HG03469 (cell line): ENCODE measurements around the gene KCTD13.
"Not testable (repeated sequence)": the region's sequence is repeated elsewhere in the genome, so short reads cannot be mapped to it uniquely, and the experiment has no call there.

Experiments
- ATAC-seq: cut with Tn5 transposase; IDR thresholded peaks from one replicate; pipeline ENCODE4 v1.9.1; 2021; ENCODE audit warnings: mild to moderate bottlenecking, moderate library complexity, moderate number of reproducible peaks; ENCODE audit not compliant: unreplicated experiment

Gene KCTD13

GRCh38 chr16:29925781-29926710 is at the start of gene KCTD13:
TSS of gene KCTD13 (minus strand) at chr16:29926226. CDS start at chr16:29926033, 193 bp downstream.
- peak; percentile 54 for ATAC-seq

- no peak for ATAC-seq
Observed at GRCh38 chr16:29975134-29975538, 49.1 kb upstream of the KCTD13 start.

GRCh38 chr16:29974291-29975133 is 48.5 kb upstream of the KCTD13 start:
- no peak for ATAC-seq

GRCh38 chr16:29973384-29974246 is 47.6 kb upstream of the KCTD13 start, which contains the start of gene TAOK2:
TSS of gene TAOK2 (plus strand) at chr16:29973868. CDS start at chr16:29977773, 3,905 bp downstream.
- peak; percentile 67 for ATAC-seq

GRCh38 chr16:29972992-29973383 is 47.0 kb upstream of the KCTD13 start:
- no peak for ATAC-seq

GRCh38 chr16:29972500-29972899 is 46.5 kb upstream of the KCTD13 start:
- ATAC-seq, result no peak

GRCh38 chr16:29971304-29971703 is 45.3 kb upstream of the KCTD13 start:
- ATAC-seq, result no peak

- no peak for ATAC-seq
Observed at GRCh38 chr16:29968205-29968604, 42.2 kb upstream of the KCTD13 start.

- ATAC-seq, result no peak
Observed at GRCh38 chr16:29963021-29963743, 37.2 kb upstream of the KCTD13 start.

- ATAC-seq, result no peak
Observed at GRCh38 chr16:29962344-29962994, 36.4 kb upstream of the KCTD13 start.

- ATAC-seq, result peak; percentile 77
Observed at GRCh38 chr16:29961479-29962343, 35.7 kb upstream of the KCTD13 start, which contains the start of gene TMEM219. TSS of gene TMEM219 (plus strand) at chr16:29962079. CDS start at chr16:29963144, 1,065 bp downstream.

- ATAC-seq, result no peak
Observed at GRCh38 chr16:29961127-29961478, 35.1 kb upstream of the KCTD13 start.

GRCh38 chr16:29959821-29960220 is 33.8 kb upstream of the KCTD13 start:
- ATAC-seq, result not testable (repeated sequence)

- ATAC-seq, result no peak
Observed at GRCh38 chr16:29959293-29959692, 33.3 kb upstream of the KCTD13 start.

- ATAC-seq, result no peak
Observed at GRCh38 chr16:29958756-29959155, 32.7 kb upstream of the KCTD13 start.

- ATAC-seq, result no peak
Observed at GRCh38 chr16:29951625-29952365, 25.8 kb upstream of the KCTD13 start.

GRCh38 chr16:29950806-29951461 is 24.9 kb upstream of the KCTD13 start:
- ATAC-seq, result no peak
